ENCODE measurements around the gene GRM6.

The GRM6 gene

DNA sequence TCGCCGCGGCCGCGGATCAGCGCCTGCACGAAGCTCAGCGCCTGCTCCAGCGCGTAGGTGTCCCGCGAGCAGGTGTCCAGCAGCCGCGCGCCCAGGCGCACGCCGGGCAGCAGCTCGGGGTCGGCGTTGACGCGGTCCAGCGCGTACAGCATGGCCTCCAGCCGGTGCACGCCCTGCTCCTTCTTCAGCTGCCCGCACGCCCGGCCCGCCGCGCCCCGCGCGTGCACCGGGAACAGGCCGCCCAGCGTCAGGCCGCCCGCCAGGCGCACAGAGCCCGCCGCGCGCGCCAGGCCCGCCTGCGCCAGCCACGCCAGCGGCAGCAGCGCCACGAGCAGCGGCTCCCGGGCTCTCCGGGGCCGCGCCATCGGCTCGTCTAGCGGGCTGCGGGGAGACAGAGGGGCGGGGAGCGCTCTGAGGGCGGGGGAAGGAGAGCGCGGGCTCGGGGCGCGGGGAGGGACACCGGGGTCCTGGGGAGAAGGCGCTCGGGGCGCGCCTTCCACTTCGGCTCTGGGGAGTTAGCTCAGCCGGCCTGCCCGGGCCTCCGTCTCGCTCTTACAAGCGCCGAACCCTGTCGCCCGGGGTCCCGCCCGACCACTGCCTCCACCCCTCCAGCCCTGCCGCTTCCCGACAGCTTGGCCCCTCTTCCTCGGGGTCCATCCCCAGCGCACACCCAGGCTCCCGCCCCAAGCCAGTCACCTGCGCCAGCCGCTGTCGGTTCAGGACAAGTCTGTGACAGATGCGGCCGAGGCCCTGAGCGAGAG lies at the start of gene GRM6:
Gene GRM6 (minus strand): TSS at position 741 of the 761 bp plus-strand sequence. CDS start 376 bp downstream, at position 365.
- DNase-seq, result no peak

DNA sequence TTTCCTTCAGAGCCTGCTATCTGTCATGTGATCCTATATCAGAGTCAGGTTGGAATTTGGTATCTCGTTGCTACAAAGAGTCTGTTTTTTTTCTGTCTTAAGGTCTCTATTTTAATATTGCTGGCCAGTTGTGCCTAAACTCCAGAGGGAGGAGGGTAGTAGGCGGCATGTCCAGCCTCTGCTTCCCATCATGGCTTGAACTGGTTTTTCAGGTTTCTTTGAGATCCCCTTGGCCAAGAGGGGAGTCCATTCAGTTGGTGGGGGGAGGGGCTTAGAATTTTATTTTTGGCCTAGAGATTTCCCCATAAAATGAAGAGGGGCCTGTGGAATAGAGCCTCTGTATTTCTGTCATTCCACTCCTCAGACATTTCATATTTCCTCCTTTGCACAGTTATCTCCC lies 49.6 kb upstream of the GRM6 start:
- DNase-seq, result no peak

DNA sequence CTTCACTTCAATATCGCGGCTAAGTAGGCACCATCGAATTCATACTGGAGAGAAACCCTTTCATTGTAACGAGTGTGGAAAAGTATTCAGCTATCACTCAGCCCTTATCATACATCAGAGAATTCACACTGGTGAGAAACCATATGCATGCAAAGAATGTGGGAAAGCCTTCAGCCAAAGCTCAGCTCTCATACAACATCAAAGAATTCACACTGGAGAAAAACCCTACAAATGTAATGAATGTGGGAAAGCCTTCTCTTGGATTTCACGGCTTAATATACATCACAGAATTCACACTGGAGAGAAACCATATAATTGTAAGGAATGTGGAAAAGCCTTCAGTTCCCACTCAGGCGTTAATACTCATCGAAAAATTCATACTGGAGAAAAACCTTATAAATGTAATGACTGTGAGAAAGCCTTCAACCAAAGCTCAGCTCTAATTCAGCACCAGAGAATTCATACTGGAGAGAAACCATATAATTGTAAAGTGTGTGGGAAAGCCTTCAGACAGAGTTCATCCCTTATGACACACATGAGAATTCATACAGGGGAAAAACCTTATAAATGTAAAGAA lies 38.0 kb upstream of the GRM6 start:
- no peak for DNase-seq

DNA sequence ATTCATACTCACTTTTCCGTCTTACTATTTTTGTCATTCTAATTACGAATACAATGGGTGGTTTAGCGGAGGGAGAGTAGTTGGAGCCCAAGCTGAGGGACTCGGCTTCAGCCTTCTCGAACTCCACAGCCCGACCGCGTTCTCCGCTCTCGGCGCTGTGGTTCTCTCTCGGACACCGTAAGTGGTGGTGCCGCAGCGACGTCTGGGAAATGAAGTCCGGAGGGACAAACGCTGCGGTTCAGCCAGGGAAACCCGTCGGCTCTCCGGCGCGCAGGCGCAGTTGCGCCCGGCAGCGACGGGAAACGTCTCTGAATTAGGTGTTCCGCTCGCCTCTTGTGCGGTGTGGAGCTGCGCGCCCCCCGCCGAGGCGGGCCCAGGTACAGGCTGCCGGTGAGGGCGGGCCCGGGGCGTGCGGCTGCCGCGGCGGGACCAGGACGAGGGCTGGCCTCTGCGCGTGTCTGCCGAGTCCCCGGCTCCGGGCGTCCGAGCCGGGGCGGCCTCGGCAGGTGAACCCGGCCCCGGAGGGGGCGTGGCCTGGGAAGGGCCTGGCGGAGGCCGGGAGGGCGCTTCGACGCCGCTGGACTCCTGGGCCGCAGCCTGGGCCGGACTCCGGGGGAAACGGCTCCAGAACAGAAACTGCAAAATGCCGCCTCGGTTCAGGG lies 28.5 kb upstream of the GRM6 start, which contains the start of gene ZNF879:
Gene ZNF879 (plus strand): TSS at position 277 of the 662 bp plus-strand sequence. CDS start 1,201 bp downstream, outside the sequence.
- DNase-seq, result peak; percentile 96

DNA sequence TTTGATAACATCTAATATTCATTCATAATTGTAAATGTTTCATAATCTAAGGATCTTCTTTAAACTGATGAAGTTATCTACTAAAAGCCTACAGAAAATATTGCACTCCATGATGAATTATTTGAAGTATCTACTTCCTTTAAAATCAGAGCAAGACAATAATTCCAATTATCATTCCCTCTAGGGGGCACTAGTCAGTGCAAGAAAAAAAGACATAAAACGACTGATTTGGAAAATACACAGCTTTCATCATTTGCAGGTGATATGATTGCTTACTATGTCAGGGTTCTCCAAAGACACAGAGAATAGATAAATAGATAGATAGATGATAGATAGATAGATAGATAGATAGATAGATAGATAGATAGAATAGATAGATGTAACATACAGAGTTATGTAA lies 13.5 kb upstream of the GRM6 start:
- no peak for DNase-seq

DNA sequence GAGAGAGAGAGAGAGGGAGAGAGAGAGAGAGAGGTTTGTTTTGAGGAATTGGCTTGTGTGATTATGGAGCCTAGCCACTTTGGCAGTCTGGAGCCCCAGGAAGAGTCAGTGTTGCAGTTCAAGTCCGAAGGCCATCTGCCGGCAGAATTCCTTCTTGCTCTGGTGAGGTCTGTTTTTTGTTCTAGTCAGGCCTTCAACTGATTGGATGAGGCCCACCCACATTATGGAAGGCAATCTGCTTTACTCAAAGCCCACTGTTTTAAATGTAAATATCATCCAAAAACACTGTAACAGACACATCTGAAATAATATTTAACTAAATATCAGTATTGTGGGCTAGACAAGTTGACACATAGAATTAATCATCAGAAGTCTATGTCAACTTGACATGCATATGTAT lies 11.4 kb upstream of the GRM6 start:
- DNase-seq, result no peak

DNA sequence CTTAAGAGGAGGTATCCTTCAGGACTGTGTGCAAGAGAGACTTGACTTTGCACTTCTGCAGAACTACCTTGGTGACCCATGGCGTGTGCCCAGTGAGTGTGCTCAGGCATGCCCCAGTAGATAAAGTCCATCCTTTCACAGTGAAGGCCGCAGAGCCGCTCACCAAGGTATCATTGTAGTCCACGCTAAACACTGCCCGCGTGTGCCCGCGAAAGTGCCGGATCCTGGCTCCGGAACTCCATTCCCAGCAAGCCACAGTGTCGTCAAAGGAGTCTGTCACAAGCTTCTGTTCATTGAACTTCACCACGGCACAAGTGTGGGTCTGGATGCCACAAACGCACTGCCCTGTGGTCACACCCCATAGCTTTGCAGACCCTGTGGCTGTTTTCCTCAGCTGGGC lies 3.3 kb upstream of the GRM6 start:
- DNase-seq, result no peak

DNA sequence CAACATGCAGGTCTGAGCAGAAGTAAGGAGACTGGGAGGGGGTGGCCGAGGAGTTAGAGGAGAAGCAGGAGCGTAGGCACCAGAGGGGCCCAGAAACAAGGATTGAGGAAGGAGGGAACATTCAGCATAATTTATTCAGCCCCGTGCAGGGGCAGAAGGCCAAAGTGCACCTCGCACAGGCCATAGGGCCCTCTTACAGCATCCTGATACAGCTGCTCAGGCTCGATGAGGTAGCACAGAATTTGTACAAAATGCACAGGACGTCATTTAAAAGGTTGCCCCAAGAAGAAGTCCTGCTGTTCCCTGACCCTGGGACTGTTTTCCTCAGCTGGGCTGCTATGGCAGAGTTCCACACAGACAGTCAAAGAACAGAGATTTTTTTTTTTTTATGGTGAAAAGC lies 2.1 kb upstream of the GRM6 start:
- no peak for DNase-seq

DNA sequence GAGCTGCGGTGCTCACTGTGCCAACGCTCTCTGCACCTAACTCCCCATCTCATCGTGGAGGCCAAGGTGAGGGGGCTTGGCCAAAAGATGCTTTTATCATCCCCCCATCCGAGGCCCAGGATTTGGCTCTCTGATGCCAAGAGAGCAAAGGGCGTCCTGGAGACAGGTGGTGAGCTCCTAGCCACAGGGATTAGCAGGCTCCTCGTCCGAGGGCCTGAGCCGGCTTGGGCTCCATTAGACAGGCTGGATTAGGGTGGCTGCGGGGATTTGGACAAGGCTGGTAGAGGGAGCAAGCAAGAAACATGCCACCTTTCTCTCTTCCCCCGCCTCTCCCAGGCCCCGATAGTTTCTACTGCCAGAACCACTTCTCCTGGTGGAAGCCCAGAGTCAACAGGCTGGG lies 1.0 kb upstream of the GRM6 start:
- no peak for DNase-seq

DNA sequence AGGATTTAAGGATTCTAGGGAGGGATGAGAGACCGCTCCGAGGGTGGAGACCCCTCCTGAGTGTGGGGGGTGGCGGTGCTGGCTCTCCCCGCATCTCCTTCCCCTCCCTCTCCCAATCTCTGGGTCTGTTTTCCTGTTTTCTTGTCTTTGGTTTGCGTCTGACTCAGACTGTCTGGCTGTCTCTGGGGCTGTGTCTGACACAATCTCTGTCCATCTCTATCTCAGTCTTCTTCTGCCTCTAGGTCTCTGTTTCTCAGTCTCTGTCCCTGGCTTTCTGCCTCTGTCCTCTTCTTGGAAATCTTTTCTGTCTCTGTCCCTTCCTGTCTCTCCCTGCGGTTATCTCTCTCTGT lies 196 bp upstream of the GRM6 start:
- no peak for DNase-seq

DNA sequence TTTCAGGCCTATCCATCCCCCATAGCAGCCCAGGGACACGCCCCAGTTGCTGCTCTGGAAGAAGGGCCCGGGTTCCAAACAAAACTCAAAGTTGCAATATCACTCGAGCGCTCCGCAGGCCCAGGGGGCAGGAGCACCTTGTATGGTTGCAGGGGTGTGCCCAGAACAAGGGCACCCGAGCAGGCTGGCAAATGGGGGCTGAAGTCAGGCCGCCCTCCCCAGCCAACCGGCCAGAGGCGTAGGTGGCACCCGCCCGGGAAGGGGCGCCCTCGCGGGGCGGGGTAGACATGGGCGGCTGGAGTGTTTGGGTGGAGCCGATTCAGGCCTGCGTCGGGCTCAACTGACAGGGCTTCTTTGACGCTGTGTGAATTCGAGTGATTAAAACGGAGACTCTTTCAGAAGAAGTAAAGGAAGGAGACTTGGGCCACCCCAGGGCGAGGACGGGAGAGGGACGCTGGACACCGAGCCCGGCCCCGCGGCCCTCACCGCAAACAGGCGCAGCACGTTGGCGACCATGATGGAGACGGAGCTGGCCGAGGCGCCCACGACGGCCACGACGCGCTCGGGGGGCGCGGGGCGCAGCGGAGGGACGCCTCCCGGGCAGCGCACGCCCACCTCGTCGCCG lies 1.1 kb downstream of the GRM6 start:
- DNase-seq, result no peak

DNA sequence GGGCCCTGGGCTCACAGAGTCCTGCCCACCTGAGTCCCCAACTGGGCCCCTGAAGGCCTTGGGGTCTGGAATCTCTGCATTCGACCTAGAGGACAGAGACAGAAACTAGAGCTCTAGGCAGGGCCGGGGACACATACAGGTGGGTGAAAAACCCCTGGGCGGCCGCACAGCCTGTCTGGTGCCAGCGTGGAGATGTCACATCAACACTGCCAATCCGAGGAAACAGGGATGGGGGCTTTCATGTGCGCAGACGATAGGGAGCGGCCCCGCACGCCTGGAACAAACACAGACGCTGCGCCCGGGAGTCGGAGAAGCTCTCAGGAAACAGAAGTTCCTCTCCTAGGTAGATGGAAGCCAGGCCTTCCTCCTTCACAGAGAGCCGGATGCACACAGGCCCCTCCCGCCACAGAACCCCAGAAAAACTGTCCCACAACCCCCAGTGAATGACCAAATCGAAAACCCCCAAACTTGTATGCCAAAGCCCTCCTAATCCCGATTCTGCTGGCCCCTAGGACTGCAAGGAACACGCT lies 1.8 kb downstream of the GRM6 start:
- DNase-seq, result no peak

DNA sequence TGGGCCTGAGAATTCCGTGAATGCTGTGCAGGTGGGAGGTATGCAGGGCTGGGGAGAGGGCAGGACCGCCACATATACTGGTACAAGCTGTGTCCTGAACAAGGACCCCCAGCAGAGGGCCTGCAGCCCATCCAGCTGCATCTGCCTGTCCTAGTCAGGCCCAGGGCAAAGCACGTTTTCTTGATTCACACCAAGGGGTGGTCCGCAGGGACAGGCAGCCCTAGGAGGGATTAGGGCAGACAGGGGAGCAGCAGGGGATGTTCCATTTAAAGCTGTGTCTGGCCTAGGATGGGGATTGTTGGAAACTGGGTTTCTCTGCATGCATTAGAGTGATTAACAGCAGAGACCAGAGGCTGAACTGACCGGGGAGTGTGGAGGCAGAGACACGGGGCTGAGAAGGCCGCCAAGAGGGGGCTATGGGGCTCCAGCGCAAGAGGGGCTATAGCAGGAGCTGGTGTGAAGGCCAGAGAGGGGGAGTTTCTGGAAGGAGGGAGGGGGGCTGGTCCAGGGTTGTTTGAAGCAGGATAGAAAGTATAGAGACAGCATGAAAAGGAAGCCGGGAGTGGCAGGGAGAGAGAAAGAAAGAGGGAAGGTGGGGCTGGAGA lies 2.7 kb downstream of the GRM6 start:
- DNase-seq, result no peak

DNA sequence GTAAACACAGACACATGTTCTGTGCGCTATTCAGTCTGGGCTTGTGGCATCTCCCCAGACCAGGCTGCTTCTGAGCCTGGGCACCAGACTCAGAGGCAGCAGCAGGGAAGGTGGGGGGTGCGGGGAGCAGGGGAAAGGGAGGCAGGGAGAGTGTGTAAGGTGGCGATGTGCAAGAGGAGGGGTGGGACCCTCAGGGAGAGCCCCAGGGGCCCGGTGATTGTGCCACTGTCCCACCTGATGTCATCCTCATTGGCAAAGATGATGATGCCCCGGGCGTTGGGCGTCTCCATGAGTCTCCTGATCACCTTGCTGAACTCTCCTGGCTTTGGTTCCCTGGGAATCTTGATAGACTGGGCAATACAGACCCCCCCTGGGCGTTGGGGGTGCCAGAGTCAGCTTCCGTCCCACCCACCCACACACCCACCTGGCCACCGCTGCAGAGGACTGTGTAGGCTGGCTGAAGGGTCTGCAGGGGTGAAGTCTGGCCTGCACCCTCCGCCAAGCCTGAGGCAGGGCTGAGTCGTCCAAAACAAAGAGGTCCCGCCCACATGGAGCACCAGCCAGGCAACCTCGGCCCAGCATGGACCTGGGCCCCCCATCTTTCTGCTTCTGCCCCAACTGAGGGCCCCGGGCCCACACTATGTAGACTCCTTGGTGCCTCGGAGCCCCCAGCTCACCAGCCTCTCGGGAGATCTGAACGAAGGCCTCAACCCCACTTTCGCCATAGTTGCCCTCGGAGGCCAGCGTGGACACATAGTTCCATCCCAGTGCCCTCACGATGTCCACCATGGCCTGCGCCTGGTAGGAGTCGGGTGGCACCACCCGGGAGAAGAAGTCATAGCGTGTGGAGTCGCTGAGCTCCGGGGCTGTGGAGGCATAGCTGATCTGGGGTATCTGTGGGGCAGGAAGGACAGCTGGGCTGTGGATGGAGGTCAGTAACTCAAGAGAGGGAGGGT lies 3.7 kb downstream of the GRM6 start:
- no peak for DNase-seq

DNA sequence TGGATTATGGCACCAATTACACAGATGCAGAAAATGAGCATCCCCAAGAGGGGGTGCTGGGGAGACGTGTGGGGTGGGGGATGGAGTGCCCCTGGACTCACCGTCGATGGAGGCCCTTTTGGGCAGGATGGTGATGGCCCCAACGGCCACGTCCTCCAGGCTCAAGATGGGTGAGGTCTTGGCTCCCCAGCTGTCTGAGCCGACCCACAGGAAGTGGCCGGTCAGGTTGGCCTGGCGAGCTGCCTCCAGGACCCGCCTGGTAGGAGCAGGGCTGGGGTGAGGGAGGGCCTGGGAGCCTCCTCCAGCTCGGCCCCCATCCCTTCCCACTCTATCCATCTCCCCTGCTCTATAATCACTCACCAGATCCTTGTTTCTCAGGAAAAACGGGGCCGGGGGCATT lies 4.6 kb downstream of the GRM6 start:
- DNase-seq, result no peak

DNA sequence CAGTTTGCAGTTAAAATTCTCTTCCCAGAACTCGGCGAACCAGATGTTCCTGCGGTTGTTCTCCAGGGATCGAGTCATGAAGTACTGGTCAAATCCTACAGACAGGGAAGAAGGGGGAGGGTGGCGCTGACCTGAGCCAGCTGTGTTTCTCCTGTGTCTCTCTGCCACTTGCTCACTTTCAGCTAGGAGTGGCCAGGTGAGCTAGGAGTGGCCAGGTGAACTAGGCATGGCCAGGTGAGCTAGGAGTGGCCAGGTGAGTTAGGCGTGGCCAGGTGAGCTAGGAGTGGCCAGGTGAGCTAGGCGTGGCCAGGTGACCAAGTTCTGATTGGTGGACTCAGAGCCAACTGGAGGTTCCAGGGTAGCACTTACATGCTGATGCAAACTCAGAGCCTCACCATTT lies 5.8 kb downstream of the GRM6 start:
- no peak for DNase-seq

DNA sequence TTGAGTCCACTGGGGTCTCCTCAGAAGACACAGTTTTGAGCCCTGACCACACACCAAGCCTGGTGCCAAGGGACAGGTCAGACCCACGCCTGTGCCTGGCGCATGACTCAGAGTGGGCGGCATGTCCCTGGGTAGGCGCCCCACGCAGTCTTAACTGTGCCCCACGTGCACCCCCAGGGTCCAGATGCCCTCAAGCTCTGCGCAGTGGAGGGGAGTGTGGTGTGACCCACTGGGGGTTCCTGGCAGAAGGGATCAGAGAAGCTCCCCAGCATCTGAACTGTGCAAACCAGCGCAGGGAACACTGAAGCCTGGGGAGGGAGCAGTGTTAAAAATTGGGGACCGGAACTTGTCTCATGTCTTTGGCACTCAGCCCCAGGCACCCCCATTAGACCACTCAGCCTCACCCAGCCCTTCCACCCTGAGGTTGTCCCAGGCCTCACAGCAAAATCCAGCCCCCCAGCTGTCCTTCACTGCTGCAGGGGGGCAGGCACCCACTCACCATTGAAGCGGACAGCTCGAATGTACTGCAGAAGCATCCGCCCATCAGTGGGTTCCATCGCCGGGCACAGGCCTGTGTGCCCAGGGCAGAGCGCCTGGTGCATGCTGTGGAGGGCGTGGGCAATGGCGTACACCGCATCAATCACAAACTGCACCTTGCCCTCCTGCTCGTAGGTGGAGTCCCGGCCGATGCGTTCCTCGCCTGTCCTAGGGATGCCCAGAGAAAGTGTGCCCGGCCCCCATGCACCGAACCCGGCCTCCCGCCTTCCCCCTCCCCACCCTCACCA lies 6.5 kb downstream of the GRM6 start:
- DNase-seq, result no peak

DNA sequence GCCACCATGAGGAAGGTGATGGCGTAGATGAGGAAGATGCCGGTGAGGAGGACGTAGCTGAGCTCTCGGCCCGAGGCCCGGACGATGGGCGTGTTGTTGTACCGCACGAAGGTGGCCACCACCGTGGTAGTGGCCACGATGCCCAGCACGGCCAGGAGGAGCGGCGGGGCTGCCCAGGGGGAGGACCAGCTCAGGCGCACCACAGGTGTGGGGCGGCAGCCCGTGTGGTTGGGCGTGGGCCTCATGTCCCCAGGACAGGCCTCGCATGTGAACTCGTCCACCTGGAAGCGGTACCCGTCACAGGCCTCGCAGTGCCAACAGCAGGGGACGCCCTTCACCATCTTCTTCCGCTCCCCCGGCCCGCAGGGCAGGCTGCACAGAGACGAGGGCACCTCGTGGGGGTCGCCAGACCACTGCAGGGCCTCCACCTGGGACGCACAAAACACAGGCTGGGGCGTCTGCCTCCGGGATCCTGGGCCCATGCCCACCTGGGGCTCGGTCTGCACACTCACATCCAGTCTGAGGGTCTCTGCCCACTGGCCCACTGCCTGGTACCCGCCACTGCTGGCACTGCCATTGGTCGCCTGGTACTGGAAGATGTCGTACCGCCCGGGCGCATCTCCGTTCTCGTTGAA lies 8.7 kb downstream of the GRM6 start:
- DNase-seq, result no peak

DNA sequence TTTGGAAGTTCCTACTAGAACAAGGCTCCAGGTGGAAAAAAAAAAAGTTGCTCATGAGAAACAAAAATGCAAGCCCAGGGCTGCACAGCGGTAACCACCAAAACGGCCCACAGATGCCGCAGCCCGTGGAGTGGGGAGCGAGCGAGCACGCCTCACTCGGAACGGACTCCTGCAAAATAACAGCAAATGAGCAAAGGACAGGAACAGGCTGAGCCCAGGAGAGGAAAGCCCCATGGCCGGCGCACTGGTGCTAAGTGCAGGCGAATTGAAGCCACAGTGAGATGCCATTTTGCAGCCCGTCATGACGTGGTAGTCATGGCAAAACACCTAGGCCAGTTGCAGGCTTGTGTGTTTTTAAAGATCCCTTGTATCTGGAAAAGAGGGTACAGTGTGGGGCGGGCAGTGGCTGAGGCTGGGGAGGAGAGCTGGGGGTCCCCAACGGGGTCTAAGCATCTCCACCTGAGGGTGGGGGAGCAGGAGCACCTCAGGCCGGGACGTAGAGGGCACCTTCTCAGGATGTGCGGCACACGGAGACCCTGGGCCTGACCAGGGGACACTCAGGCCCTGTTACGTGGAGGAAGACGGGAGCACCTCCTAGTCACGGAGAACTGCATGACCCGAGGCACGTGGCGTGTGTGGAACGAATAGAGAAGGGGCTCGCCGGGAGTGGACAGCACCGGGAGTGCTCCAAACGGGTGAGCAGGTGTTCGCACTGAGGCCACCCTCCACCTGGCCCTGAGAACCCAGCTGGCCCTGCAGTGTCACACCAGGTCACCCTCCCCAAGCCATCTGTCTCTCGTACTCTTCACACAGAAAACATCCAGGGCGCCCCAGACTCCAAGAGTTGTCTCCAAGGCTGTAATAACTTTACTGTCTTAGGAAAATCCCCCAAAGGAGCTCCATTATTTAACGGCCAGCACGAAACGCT lies 10.7 kb downstream of the GRM6 start:
- no peak for DNase-seq

Measured in CD4-positive, alpha-beta T cell treated with Interleukin-15 for 1 hour (primary cell).